Panc1 (cell line): ENCODE measurements around the gene NAA40. TPM values are rescaled to one million over a fixed set of nuclear protein-coding genes. Genes with fewer than 3 reads are reported as not detected.

ENCODE experiments used
- ATAC-seq: fragments of 200-7000 bp; cut with Tn5 transposase; 2 replicates; pipeline ENCODE4 v1.9.1; 2020; ENCODE audit warnings: mild to moderate bottlenecking, moderate library complexity
- BruUV-seq: library from RNA; stranded (reverse); fragments of 400-500 nt; replicated peaks from 2 replicates; lab custom pipeline; 2021; lab: Mats Ljungman, UMichigan
- CTCF ChIA-PET: fragments of 300-600 bp; sonication (Branson Sonifier 250); formaldehyde crosslinking; loops from one replicate; lab custom pipeline; 2022; ENCODE audit warnings: antibody characterized with exemption; lab: Charles Lee
- POLR2A ChIA-PET: fragments of 300-600 bp; sonication (Branson Sonifier 250); formaldehyde crosslinking; loops from one replicate; lab custom pipeline; 2022; ENCODE audit warnings: antibody characterized with exemption; lab: Charles Lee
- DNase-seq: peaks from one replicate; pipeline ENCODE4 v3.0.0-alpha.2; 2010; ENCODE audit warnings: low read depth, low spot score
- H3K27ac ChIP-seq: 2 replicates; pipeline ENCODE4 v1.5.1; 2011; ENCODE audit warnings: mild to moderate bottlenecking, low read length, inconsistent platforms
- H3K27me3 ChIP-seq: fragments of 200-500 bp; sonication (Bioruptor generic); 2 replicates; pipeline ENCODE4 v1.6.0; 2014; ENCODE audit warnings: low read length, inconsistent platforms; ENCODE audit not compliant: control insufficient read depth, insufficient read depth
- H3K36me3 ChIP-seq: fragments of 200-500 bp; sonication (Bioruptor generic); 2 replicates; pipeline ENCODE4 v1.5.1; 2014; ENCODE audit warnings: inconsistent platforms, mild to moderate bottlenecking, low read length, moderate library complexity; ENCODE audit not compliant: control insufficient read depth, insufficient read depth
- H3K4me1 ChIP-seq: 2 replicates; pipeline ENCODE4 v1.5.1; 2011; ENCODE audit warnings: inconsistent platforms, mild to moderate bottlenecking, low read length, moderate library complexity; ENCODE audit not compliant: control insufficient read depth, insufficient read depth
- H3K4me3 ChIP-seq, 2 experiments: 2 replicates each; pipeline ENCODE4 v1.5.1; 2011 to 2012; ENCODE audit warnings: low read depth in 2 of 2, low read length in 2 of 2, mild to moderate bottlenecking in 2 of 2, inconsistent platforms in 1 of 2, moderate library complexity in 1 of 2
- H3K9me3 ChIP-seq: fragments of 200-500 bp; sonication (Bioruptor generic); 2 replicates; pipeline ENCODE4 v1.5.1; 2014; ENCODE audit warnings: low read depth, mild to moderate bottlenecking, inconsistent platforms, low read length, moderate library complexity; ENCODE audit not compliant: control insufficient read depth, insufficient read depth
- CTCF ChIP-seq: fragments of 450-650 bp; IDR thresholded peaks from 2 replicates; pipeline ENCODE4 v1.5.1; 2017; ENCODE audit warnings: mild to moderate bottlenecking
- POLR2AphosphoS5 ChIP-seq: IDR thresholded peaks from 2 replicates; pipeline ENCODE4 v1.6.1; 2012; ENCODE audit warnings: mild to moderate bottlenecking, low read depth, low read length, moderate library complexity
- SIN3A ChIP-seq: IDR thresholded peaks from 2 replicates; pipeline ENCODE4 v1.6.1; 2012; ENCODE audit warnings: low read depth, mild to moderate bottlenecking, low read length, moderate library complexity, borderline replicate concordance; ENCODE audit not compliant: insufficient read depth
- TCF7L2 ChIP-seq: IDR thresholded peaks from 2 replicates; pipeline ENCODE4 v1.6.1; 2011; ENCODE audit warnings: mild to moderate bottlenecking, low read depth, low read length, inconsistent platforms
- in situ Hi-C: cut with HindIII; loops from 2 replicates; pipeline ENCODE4 v1.10.0; 2016; ENCODE audit warnings: low sequenced_read_pairs, low pct_unique_long_range_greater_than_20kb
- intact Hi-C: fragments of 100-400 bp; cut with micrococcal nuclease; formaldehyde crosslinking; loops from one replicate; pipeline ENCODE4 v1.10.0; 2022; ENCODE audit not compliant: unreplicated experiment
- total RNA-seq: library from RNA; stranded (reverse); gene quantifications from one replicate; pipeline ENCODE4 v1.2.1, GENCODE V29; 2021; ENCODE audit not compliant: unreplicated experiment
- TF ChIP-seq, protein P1 (sequence below), 2 experiments: IDR thresholded peaks; 2 replicates each; pipeline ENCODE4 v1.6.1; 2011 to 2012; ENCODE audit warnings: low read depth in 2 of 2, control low read depth in 1 of 2, low read length in 1 of 2, mild to moderate bottlenecking in 1 of 2, moderate library complexity in 1 of 2; ENCODE audit not compliant: insufficient read depth in 1 of 2

The NAA40 gene
- total RNA-seq, 1 experiment from 2014 or later: 43.2 TPM

DNA sequence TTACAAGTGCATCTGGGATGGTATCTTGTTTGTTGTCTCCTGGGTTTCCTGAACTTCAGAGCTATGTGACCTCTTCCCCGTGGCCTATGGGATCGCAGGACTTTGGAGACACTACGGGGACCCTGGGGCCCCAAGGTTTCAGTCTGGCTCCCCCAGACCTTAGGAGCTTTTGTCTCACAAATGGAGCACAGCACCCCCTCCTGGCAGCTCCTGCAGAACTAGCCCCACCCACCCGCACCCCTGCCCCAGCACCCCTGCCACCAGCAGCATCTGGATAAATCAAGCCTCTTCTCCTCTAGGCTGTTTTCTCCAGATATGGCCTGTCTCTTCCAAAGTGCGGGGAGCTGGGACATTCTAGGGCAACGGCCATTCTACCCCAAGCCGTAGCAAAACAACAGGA, 32.2 kb upstream of the NAA40 start:
- ChIA-PET POLR2A (no interaction called here), CTCF (interaction anchor here (0.6 to 0.9 kb wide), 6 partner anchors 20 to 172 kb away, joined by 3 to 4 read pairs (median 3); no protein-coding TSS in a partner anchor)
- no peak overlapping the region for H3K27ac ChIP-seq
- no TSS peak for BruUV-seq
- in situ Hi-C loops (no loop called here), intact Hi-C loops (no loop called here)
- DNase-seq: no peak
- peaks cover 9% of the 10 kb centered on the region for H3K4me1 ChIP-seq
- no peaks in the 10 kb centered on the region for H3K27me3 ChIP-seq
- ATAC-seq: no peak
- H3K9me3 ChIP-seq: no peaks in the 10 kb centered on the region
- TF ChIP-seq CTCF: peak; percentile 63
- no peak for TF ChIP-seq POLR2AphosphoS5
- TF ChIP-seq, protein P1, sequence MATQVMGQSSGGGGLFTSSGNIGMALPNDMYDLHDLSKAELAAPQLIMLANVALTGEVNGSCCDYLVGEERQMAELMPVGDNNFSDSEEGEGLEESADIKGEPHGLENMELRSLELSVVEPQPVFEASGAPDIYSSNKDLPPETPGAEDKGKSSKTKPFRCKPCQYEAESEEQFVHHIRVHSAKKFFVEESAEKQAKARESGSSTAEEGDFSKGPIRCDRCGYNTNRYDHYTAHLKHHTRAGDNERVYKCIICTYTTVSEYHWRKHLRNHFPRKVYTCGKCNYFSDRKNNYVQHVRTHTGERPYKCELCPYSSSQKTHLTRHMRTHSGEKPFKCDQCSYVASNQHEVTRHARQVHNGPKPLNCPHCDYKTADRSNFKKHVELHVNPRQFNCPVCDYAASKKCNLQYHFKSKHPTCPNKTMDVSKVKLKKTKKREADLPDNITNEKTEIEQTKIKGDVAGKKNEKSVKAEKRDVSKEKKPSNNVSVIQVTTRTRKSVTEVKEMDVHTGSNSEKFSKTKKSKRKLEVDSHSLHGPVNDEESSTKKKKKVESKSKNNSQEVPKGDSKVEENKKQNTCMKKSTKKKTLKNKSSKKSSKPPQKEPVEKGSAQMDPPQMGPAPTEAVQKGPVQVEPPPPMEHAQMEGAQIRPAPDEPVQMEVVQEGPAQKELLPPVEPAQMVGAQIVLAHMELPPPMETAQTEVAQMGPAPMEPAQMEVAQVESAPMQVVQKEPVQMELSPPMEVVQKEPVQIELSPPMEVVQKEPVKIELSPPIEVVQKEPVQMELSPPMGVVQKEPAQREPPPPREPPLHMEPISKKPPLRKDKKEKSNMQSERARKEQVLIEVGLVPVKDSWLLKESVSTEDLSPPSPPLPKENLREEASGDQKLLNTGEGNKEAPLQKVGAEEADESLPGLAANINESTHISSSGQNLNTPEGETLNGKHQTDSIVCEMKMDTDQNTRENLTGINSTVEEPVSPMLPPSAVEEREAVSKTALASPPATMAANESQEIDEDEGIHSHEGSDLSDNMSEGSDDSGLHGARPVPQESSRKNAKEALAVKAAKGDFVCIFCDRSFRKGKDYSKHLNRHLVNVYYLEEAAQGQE (IDR thresholded peaks at IDR 0.05; ENCODE audit: insufficient read depth in 1 of 2, low read depth in 2 of 2, low read length in 1 of 2): no peak
- no peak for TF ChIP-seq SIN3A
- no peak overlapping the region for H3K4me3 ChIP-seq
- H3K36me3 ChIP-seq: peaks cover 2% of the 10 kb centered on the region

DNA sequence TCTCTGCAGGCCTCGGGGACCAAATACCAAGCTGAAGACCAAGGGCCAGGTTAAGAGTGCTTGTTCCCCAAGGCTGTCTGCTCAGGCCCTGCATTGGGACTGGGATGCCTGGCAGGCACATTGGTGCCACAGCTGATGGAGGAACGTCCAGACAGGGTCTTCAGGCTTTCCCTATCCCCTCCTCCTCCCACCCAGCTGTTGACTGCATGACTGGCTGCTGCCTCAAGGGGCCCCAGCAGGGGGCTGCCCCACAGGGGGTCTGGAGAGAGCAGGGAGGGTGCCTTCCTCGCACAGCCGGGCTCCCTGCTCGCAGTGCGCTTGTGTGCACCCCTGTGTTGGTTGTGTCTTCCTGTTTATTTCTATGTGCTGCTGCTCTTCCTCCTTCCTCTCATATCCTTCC, 31.7 kb upstream of the NAA40 start:
- TF ChIP-seq, protein P1 (IDR thresholded peaks at IDR 0.05; ENCODE audit: insufficient read depth in 1 of 2, low read depth in 2 of 2, low read length in 1 of 2): no peak
- TF ChIP-seq SIN3A: no peak
- no peak for TF ChIP-seq POLR2AphosphoS5
- no peak for TF ChIP-seq TCF7L2
- no peak for TF ChIP-seq CTCF
- Histone ChIP-seq H3K4me1 (peaks cover 9% of the 10 kb centered on the region), H3K4me3 (no peak overlapping the region), H3K27ac (no peak overlapping the region), H3K9me3 (no peaks in the 10 kb centered on the region), H3K27me3 (no peaks in the 10 kb centered on the region), H3K36me3 (peaks cover 2% of the 10 kb centered on the region)
- in situ Hi-C loops: no loop called here
- intact Hi-C loops: no loop called here
- ATAC-seq (no peak), DNase-seq (no peak)
- ChIA-PET POLR2A (no interaction called here), CTCF (interaction anchor here (0.6 to 0.9 kb wide), 3 partner anchors 32 to 39 kb away, joined by 3 to 4 read pairs (median 4); no protein-coding TSS in a partner anchor)
- BruUV-seq: no TSS peak
